GM18870 (cell line): ENCODE data around the gene CPA5.
"Not testable (repeated sequence)": the region's sequence is repeated elsewhere in the genome, so short reads cannot be mapped to it uniquely, and the experiment has no call there.

ENCODE experiments used
- ATAC-seq: cut with Tn5 transposase; IDR thresholded peaks from one replicate; pipeline ENCODE4 v1.9.1; 2021; ENCODE audit warnings: moderate library complexity; ENCODE audit not compliant: unreplicated experiment

CPA5 gene

GRCh38 chr7:130358471-130358870 lies 13.9 kb downstream of the CPA5 start:
- ATAC-seq = no peak

GRCh38 chr7:130359276-130359857 lies 14.8 kb downstream of the CPA5 start:
- ATAC-seq = no peak

- no peak for ATAC-seq
Measured at GRCh38 chr7:130360518-130360917, 15.9 kb downstream of the CPA5 start.

GRCh38 chr7:130361681-130362080 lies 17.1 kb downstream of the CPA5 start:
- ATAC-seq = no peak

- ATAC-seq = no peak
Measured at GRCh38 chr7:130362251-130362816, 17.7 kb downstream of the CPA5 start.

GRCh38 chr7:130363026-130363847 lies 18.6 kb downstream of the CPA5 start:
- ATAC-seq = peak; percentile 64

- no peak for ATAC-seq
Measured at GRCh38 chr7:130364451-130364850, 19.8 kb downstream of the CPA5 start.

- ATAC-seq = no peak
Measured at GRCh38 chr7:130365088-130365487, 20.5 kb downstream of the CPA5 start.

- peak; percentile 50 for ATAC-seq
Measured at GRCh38 chr7:130365511-130366441, 21.2 kb downstream of the CPA5 start.

GRCh38 chr7:130366564-130366963 lies 21.9 kb downstream of the CPA5 start:
- ATAC-seq = no peak

GRCh38 chr7:130367088-130367755 lies 22.6 kb downstream of the CPA5 start:
- ATAC-seq = no peak

GRCh38 chr7:130367836-130368746 lies 23.5 kb downstream of the CPA5 start:
- ATAC-seq = no peak

GRCh38 chr7:130369110-130369711 lies 24.6 kb downstream of the CPA5 start:
- ATAC-seq = no peak

- ATAC-seq = no peak
Measured at GRCh38 chr7:130369831-130370550, 25.4 kb downstream of the CPA5 start.

- ATAC-seq = no peak
Measured at GRCh38 chr7:130371046-130371445, 26.4 kb downstream of the CPA5 start.

GRCh38 chr7:130372402-130373165 lies 28.0 kb downstream of the CPA5 start:
- no peak for ATAC-seq

GRCh38 chr7:130374507-130374906 lies 29.9 kb downstream of the CPA5 start:
- no peak for ATAC-seq

GRCh38 chr7:130376461-130376860 lies 31.8 kb downstream of the CPA5 start:
- not testable (repeated sequence) for ATAC-seq
